K562 (cell line): ENCODE measurements around the gene SOX8. TPM values are rescaled to one million over a fixed set of nuclear protein-coding genes. Genes with fewer than 3 reads are reported as not detected.

Experiments used
- ATAC-seq: fragments of 200-7000 bp; cut with Tn5 transposase; 3 replicates; pipeline ENCODE4 v1.9.1; 2020; ENCODE audit warnings: moderate library complexity
- BruUV-seq: library from RNA; stranded (reverse); fragments of 400-500 nt; replicated peaks from 2 replicates; lab custom pipeline; 2021; lab: Mats Ljungman, UMichigan
- CTCF ChIA-PET: fragments of 300-600 bp; formaldehyde crosslinking; extraction: SDS; loops from one replicate; lab custom pipeline; 2021; ENCODE audit warnings: low intra/inter-chr PET ratio; lab: Yijun Ruan, JAX
- POLR2A ChIA-PET: fragments of 300-600, 350-650 bp; sonication (Branson Sonifier 250); formaldehyde crosslinking; extraction: SDS; loops from one replicate; lab custom pipeline; 2021; ENCODE audit warnings: antibody characterized with exemption, inconsistent platforms; lab: Yijun Ruan, JAX
- DNase-seq, 4 experiments: peaks; one replicate each; pipeline versions ENCODE4 v3.0.0 to v3.0.0-alpha.2; 2011 to 2018; ENCODE audit warnings: low spot score in 3 of 4, mixed read lengths in 3 of 4; ENCODE audit errors: extremely low read depth in 1 of 4
- FAIRE-seq: peaks from 2 replicates; lab custom pipeline; 2011; peaks lifted over from hg19 to GRCh38; lab: Jason Lieb, UNC
- H2AFZ ChIP-seq: 2 replicates; pipeline ENCODE4 v1.6.0; 2011; ENCODE audit warnings: low read depth, low read length, control low read depth, inconsistent platforms
- H3K27ac ChIP-seq: fragments of 200-600 bp; 3 replicates; pipeline ENCODE4 v1.8.0; 2011; ENCODE audit warnings: low read depth, mild to moderate bottlenecking, control low read depth, inconsistent platforms, low read length, moderate library complexity, mixed read lengths; ENCODE audit errors: extremely low read depth
- H3K27me3 ChIP-seq, 2 experiments: fragments of 300-600 bp in 1 of 2; 2 replicates in 1 of 2; 3 replicates in 1 of 2; pipeline versions ENCODE4 v1.6.0 to v1.8.0; 2011; ENCODE audit warnings: inconsistent platforms in 2 of 2, low read length in 2 of 2, mild to moderate bottlenecking in 1 of 2, mixed read lengths in 1 of 2, moderate library complexity in 1 of 2; ENCODE audit not compliant: control insufficient read depth in 2 of 2, insufficient read depth in 2 of 2
- H3K36me3 ChIP-seq: fragments of 300-600 bp; 3 replicates; pipeline ENCODE4 v1.8.0; 2011; ENCODE audit warnings: mild to moderate bottlenecking, low read length, inconsistent platforms; ENCODE audit not compliant: control insufficient read depth, insufficient read depth
- H3K4me1 ChIP-seq, 2 experiments: fragments of 200-600 bp in 1 of 2; replicated peaks in 1 of 2; 2 replicates in 1 of 2; 3 replicates in 1 of 2; pipeline versions ENCODE4 v1.5.1 to v1.8.0; 2011; ENCODE audit warnings: inconsistent platforms in 2 of 2, low read length in 2 of 2, mild to moderate bottlenecking in 1 of 2, mixed read lengths in 1 of 2, moderate library complexity in 1 of 2; ENCODE audit not compliant: control insufficient read depth in 2 of 2, insufficient read depth in 2 of 2
- H3K4me2 ChIP-seq: 2 replicates; pipeline ENCODE4 v1.6.1; 2011; ENCODE audit warnings: low read length, control low read depth, inconsistent platforms, mixed read lengths; ENCODE audit not compliant: insufficient read depth
- H3K4me3 ChIP-seq: fragments of 200-600 bp; sonication (generic), shearing (Covaris generic); 2 replicates; pipeline ENCODE4 v1.5.1; 2016; ENCODE audit warnings: control low read depth, inconsistent platforms
- H3K79me2 ChIP-seq: fragments of 200-600 bp; 3 replicates; pipeline ENCODE4 v1.8.0; 2011; ENCODE audit warnings: low read length, inconsistent platforms; ENCODE audit not compliant: control insufficient read depth, insufficient read depth
- H3K9ac ChIP-seq, 2 experiments: 2 replicates each; pipeline versions ENCODE4 v1.6.0 to v1.6.1; 2011; ENCODE audit warnings: low read depth in 2 of 2, low read length in 2 of 2, control low read depth in 1 of 2, inconsistent platforms in 1 of 2, mild to moderate bottlenecking in 1 of 2, mixed read lengths in 1 of 2; ENCODE audit not compliant: insufficient read depth in 1 of 2
- H3K9me1 ChIP-seq: one replicate; pipeline ENCODE4 v1.6.0; 2011; ENCODE audit warnings: inconsistent platforms, mild to moderate bottlenecking, low read length, moderate library complexity; ENCODE audit not compliant: control insufficient read depth, insufficient read depth
- H3K9me3 ChIP-seq: replicated peaks from 2 replicates; pipeline ENCODE4 v1.5.1; 2011; ENCODE audit warnings: low read depth, low read length, inconsistent platforms; ENCODE audit not compliant: control insufficient read depth, insufficient read depth
- H4K20me1 ChIP-seq: replicated peaks from 2 replicates; pipeline ENCODE4 v1.6.1; 2011; ENCODE audit warnings: low read length, inconsistent platforms, mixed read lengths; ENCODE audit not compliant: control insufficient read depth, insufficient read depth
- ATF2 ChIP-seq: sonication (generic); formaldehyde crosslinking; IDR thresholded peaks from 2 replicates; pipeline ENCODE4 v1.8.1; 2022; ENCODE audit warnings: missing genetic modification reagents
- DACH1 ChIP-seq: fragments of 450-650 bp; IDR thresholded peaks from 2 replicates; pipeline ENCODE4 v1.6.1; 2018; ENCODE audit not compliant: partially characterized antibody
- HDGF ChIP-seq: fragments of 450-650 bp; IDR thresholded peaks from 2 replicates; pipeline ENCODE4 v1.6.1; 2016
- HMG20B ChIP-seq: fragments of 250-450 bp; sonication (Bioruptor Pico); IDR thresholded peaks from 2 replicates; pipeline ENCODE4 v1.5.0; 2021; ENCODE audit warnings: mild to moderate bottlenecking
- ILK ChIP-seq: fragments of 450-650 bp; IDR thresholded peaks from 2 replicates; pipeline ENCODE4 v1.6.1; 2016; ENCODE audit warnings: missing genetic modification characterization, low read depth, mild to moderate bottlenecking, missing compliant biosample characterization, moderate library complexity, borderline replicate concordance
- KLF16 ChIP-seq: IDR thresholded peaks from 2 replicates; pipeline ENCODE4 v1.6.1; 2016; ENCODE audit warnings: antibody characterized with exemption
- NFXL1 ChIP-seq: fragments of 450-650 bp; formaldehyde crosslinking; IDR thresholded peaks from 2 replicates; pipeline ENCODE4 v1.4.0; 2021; ENCODE audit warnings: mild to moderate bottlenecking
- NR2F6 ChIP-seq: fragments of 450-650 bp; formaldehyde crosslinking; IDR thresholded peaks from 2 replicates; pipeline ENCODE4 v1.4.0; 2020; ENCODE audit warnings: mild to moderate bottlenecking
- RB1 ChIP-seq: fragments of 450-650 bp; IDR thresholded peaks from 2 replicates; pipeline ENCODE4 v1.6.1; 2017; ENCODE audit warnings: low read depth, mild to moderate bottlenecking
- RBM14 ChIP-seq: fragments of 200-400 bp; formaldehyde crosslinking; IDR thresholded peaks from 2 replicates; pipeline ENCODE4 v1.6.1; 2018; ENCODE audit warnings: low read depth, mild to moderate bottlenecking, low read length, moderate library complexity, borderline replicate concordance; ENCODE audit not compliant: insufficient read depth
- ZNF133 ChIP-seq: fragments of 250-450 bp; sonication (Bioruptor Pico); IDR thresholded peaks from 2 replicates; pipeline ENCODE4 v1.4.0; 2020; ENCODE audit warnings: mild to moderate bottlenecking
- ZNF212 ChIP-seq: fragments of 450-650 bp; formaldehyde crosslinking; IDR thresholded peaks from 2 replicates; pipeline ENCODE4 v1.4.0; 2020; ENCODE audit warnings: mild to moderate bottlenecking
- WGBS: fragments of 100-300 bp; shearing (Covaris generic); methylation state at CpG from one replicate; pipeline ENCODE4 v1.1.6; 2016; ENCODE audit warnings: low coverage, mixed read lengths; ENCODE audit not compliant: insufficient coverage; ENCODE audit errors: missing lambda C conversion rate; 5-methylcytosine and 5-hydroxymethylcytosine counted together
- in situ Hi-C: fragments of 300-500 bp; cut with MboI; formaldehyde crosslinking; loops from 4 replicates; pipeline ENCODE4 v1.15.0; 2018; ENCODE audit warnings: inconsistent platforms, mixed read lengths
- intact Hi-C: fragments of 100-400 bp; cut with micrococcal nuclease; formaldehyde crosslinking; loops from 2 replicates; pipeline ENCODE4 v1.14.2; 2022
- polyA plus RNA-seq, 8 experiments: library from polyadenylated mRNA; depleted of rRNA in 4 of 8; stranded (reverse) in 5 of 8; unstranded in 3 of 8; fragments of >200 nt; fragmentation: Nextera tagmentation in 2 of 8; fragmentation: Illumina TruSeq in 1 of 8; extraction: Ambion mirVana in 2 of 8; extraction: Trizol in 1 of 8; gene quantifications; 2 replicates each; pipeline versions ENCODE4 v1.2.1 to v1.2.3, GENCODE V29; 2011 to 2014; ENCODE audit warnings: inconsistent platforms in 1 of 8, missing spikeins in 1 of 8
- total RNA-seq, 7 experiments: library from RNA; depleted of rRNA in 6 of 7; stranded (reverse); fragments of >200 nt in 6 of 7; fragmentation: Illumina TruSeq in 2 of 7; extraction: Trizol in 2 of 7; gene quantifications; 2 replicates each; pipeline versions ENCODE4 v1.2.1 to v1.2.3, GENCODE V29; 2011 to 2021; ENCODE audit warnings: low replicate concordance in 1 of 7
- TF ChIP-seq, protein P1 (sequence below): sonication (generic); formaldehyde crosslinking; IDR thresholded peaks from 2 replicates; pipeline ENCODE4 v1.9.0; 2022; ENCODE audit warnings: mild to moderate bottlenecking, missing genetic modification reagents
- TF ChIP-seq, protein P2 (sequence below): sonication (generic); formaldehyde crosslinking; IDR thresholded peaks from 2 replicates; pipeline ENCODE4 v1.8.1; 2022; ENCODE audit warnings: missing genetic modification reagents

The SOX8 gene
- total and polyA plus RNA-seq, 9 of the 15 experiments (the other 6 are each of a cell fraction or from before 2014, with no cell fraction given): 0.07 to 0.15 (median 0.15) TPM; not detected in 6

DNA sequence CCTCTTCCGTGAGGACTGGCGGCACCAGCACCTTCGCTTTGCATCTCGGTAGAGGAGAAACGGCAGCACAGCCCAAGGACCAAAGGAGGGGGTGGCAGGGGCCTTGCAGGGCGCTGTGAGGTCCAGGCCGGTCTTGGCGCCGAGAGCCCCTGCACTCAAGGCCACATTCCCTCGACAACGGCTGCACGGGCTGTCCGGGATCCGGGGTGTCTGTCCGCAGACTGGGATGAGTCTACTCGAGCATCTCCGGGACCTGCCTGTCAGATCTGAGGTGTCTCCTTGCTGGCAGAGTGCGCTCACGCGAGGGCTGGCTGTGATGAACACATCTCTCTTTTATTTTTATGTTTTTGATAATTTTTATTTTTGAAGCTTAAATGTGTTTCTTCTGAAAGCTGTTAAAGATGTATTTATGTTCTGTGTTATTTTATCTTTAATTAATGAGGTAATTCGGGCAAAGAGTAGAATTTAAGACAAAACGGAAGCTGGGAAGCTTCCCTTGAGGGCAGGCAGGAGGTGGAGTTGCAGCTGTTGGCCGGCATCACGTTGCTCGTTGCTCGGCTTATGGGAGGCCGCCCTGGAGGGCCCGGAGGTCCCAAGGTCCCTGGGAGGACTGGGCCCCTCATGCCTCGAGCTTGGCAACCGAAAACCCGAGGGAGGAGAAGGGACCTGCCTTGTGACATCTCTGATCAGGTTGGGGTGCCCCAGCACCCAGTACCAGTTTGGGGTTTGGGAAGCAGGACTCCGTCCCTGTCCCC, 4.3 kb downstream of the SOX8 start:
- Histone ChIP-seq H3K27me3 (peaks cover 23 to 86% of the 10 kb centered on the region in 2 experiments; a peak in 4 of 5 replicates), H3K36me3 (no peaks in the 10 kb centered on the region), H4K20me1 (peaks cover 19% of the 10 kb centered on the region; the same call in 1 of the 2 replicates), H3K79me2 (no peaks in the 10 kb centered on the region), H3K9me3 (no peaks in the 10 kb centered on the region), H3K9ac (no peak overlapping the region), H3K4me3 (no peak overlapping the region), H3K27ac (no peak overlapping the region), H2AFZ (no peak overlapping the region), H3K4me2 (no peak overlapping the region), H3K9me1 (no peaks in the 10 kb centered on the region), H3K4me1 (peaks cover 0 to 74% of the 10 kb centered on the region in 2 experiments; a peak in 2 of 5 replicates)
- DNase-seq (no peak), FAIRE-seq (no peak), ATAC-seq (no peak)
- CTCF ChIA-PET: no interaction called here
- POLR2A ChIA-PET: no interaction called here
- WGBS: 3% methylated on average over 26 of the region's 32 CpGs
- intact Hi-C loops: no loop called here
- no TSS peak for BruUV-seq
- in situ Hi-C loops: no loop called here
- TF ChIP-seq, protein P1, sequence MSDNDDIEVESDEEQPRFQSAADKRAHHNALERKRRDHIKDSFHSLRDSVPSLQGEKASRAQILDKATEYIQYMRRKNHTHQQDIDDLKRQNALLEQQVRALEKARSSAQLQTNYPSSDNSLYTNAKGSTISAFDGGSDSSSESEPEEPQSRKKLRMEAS (CRISPR knock-in tag): 0 out of 2 replicates have a peak, but pooled peaks have one; percentile 17
- TF ChIP-seq ILK (tag): no peak

- Histone ChIP-seq H2AFZ (no peak overlapping the region), H3K4me3 (no peak overlapping the region), H3K9ac (no peak overlapping the region), H3K79me2 (no peaks in the 10 kb centered on the region), H3K4me2 (no peak overlapping the region), H3K9me1 (no peaks in the 10 kb centered on the region), H3K27me3 (peaks cover 23 to 91% of the 10 kb centered on the region in 2 experiments; a peak in 4 of 5 replicates), H4K20me1 (peaks cover 19% of the 10 kb centered on the region; the same call in 1 of the 2 replicates), H3K36me3 (no peaks in the 10 kb centered on the region), H3K4me1 (peaks cover 0 to 72% of the 10 kb centered on the region in 2 experiments; a peak in 2 of 5 replicates), H3K27ac (no peak overlapping the region), H3K9me3 (no peaks in the 10 kb centered on the region)
- ATAC-seq (no peak), DNase-seq (no peak), FAIRE-seq (peak; percentile 26)
- in situ Hi-C loops (no loop called here), intact Hi-C loops (no loop called here)
- CTCF ChIA-PET: no interaction called here
- WGBS: 16% methylated on average over 8 of the region's 8 CpGs
- BruUV-seq: no TSS peak
- POLR2A ChIA-PET: no interaction called here
- TF ChIP-seq RBM14 (no peak), NR2F6 (CRISPR knock-in tag) (no peak), NFXL1 (no peak), DACH1 (no peak), ZNF212 (CRISPR knock-in tag) (no peak), RB1 (no peak), ZNF133 (CRISPR knock-in tag) (no peak), ATF2 (CRISPR knock-in tag) (no peak), KLF16 (no peak), HDGF (no peak), HMG20B (CRISPR knock-in tag) (no peak)
- TF ChIP-seq, protein P2, sequence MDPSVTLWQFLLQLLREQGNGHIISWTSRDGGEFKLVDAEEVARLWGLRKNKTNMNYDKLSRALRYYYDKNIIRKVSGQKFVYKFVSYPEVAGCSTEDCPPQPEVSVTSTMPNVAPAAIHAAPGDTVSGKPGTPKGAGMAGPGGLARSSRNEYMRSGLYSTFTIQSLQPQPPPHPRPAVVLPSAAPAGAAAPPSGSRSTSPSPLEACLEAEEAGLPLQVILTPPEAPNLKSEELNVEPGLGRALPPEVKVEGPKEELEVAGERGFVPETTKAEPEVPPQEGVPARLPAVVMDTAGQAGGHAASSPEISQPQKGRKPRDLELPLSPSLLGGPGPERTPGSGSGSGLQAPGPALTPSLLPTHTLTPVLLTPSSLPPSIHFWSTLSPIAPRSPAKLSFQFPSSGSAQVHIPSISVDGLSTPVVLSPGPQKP (CRISPR knock-in tag): no peak
These were observed 4.8 kb downstream of the SOX8 start for GRCh38 chr16:986411-986810.
